SK-N-SH (cell line): ENCODE data around the gene CORT. TPM values are rescaled to one million over a fixed set of nuclear protein-coding genes. Genes with fewer than 3 reads are reported as not detected.

ENCODE experiments used
- CTCF ChIA-PET: fragments of 300-600, 350-600 bp; formaldehyde crosslinking; extraction: SDS; loops from one replicate; lab custom pipeline; 2021; lab: Yijun Ruan, JAX
- POLR2A ChIA-PET: fragments of 350-600 bp; sonication (Branson Sonifier 250); formaldehyde crosslinking; extraction: SDS; loops from one replicate; lab custom pipeline; 2020; ENCODE audit warnings: antibody characterized with exemption, inconsistent platforms; lab: Yijun Ruan, JAX
- DNase-seq: peaks from one replicate; pipeline ENCODE4 v3.0.0; 2012
- H2AFZ ChIP-seq: fragments of 200-600 bp; sonication (generic); 2 replicates; pipeline ENCODE4 v1.8.1; 2016; ENCODE audit warnings: antibody characterized with exemption, mild to moderate bottlenecking, low read depth
- H3F3A ChIP-seq: fragments of 200-600 bp; sonication (generic); replicated peaks from 2 replicates; pipeline ENCODE3; 2016; ENCODE audit warnings: antibody characterized with exemption, mild to moderate bottlenecking; ENCODE audit not compliant: insufficient read depth
- H3K27ac ChIP-seq, 2 experiments: fragments of 200-500 bp in 1 of 2; fragments of 200-600 bp in 1 of 2; sonication (Bioruptor generic) in 1 of 2; sonication (generic), shearing (Covaris generic) in 1 of 2; 2 replicates each; pipeline versions ENCODE4 v1.5.1 to v1.6.1; 2014 to 2016; ENCODE audit warnings: low read depth in 2 of 2, inconsistent platforms in 1 of 2, low read length in 1 of 2, mild to moderate bottlenecking in 1 of 2, mixed read lengths in 1 of 2
- H3K27me3 ChIP-seq: fragments of 200-600 bp; sonication (generic), shearing (Covaris generic); 2 replicates; pipeline ENCODE4 v1.6.1; 2016; ENCODE audit warnings: mixed run types; ENCODE audit not compliant: insufficient read depth
- H3K36me3 ChIP-seq, 2 experiments: fragments of 200-500 bp in 1 of 2; fragments of 200-600 bp in 1 of 2; sonication (Bioruptor generic) in 1 of 2; sonication (generic) in 1 of 2; replicated peaks in 1 of 2; 2 replicates each; pipeline versions ENCODE3 to v1.5.1; 2014 to 2016; ENCODE audit warnings: low read length in 1 of 2, mild to moderate bottlenecking in 1 of 2; ENCODE audit not compliant: insufficient read depth in 2 of 2, control insufficient read depth in 1 of 2
- H3K4me1 ChIP-seq, 2 experiments: fragments of 200-500 bp in 1 of 2; fragments of 200-600 bp in 1 of 2; sonication (Bioruptor generic) in 1 of 2; sonication (generic), shearing (Covaris generic) in 1 of 2; 2 replicates each; pipeline versions ENCODE4 v1.5.1 to v1.6.1; 2014 to 2016; ENCODE audit warnings: low read depth in 1 of 2, low read length in 1 of 2, mixed run types in 1 of 2; ENCODE audit not compliant: insufficient read depth in 2 of 2, control insufficient read depth in 1 of 2
- H3K4me2 ChIP-seq: fragments of 200-600 bp; sonication (generic), shearing (Covaris generic); 2 replicates; pipeline ENCODE4 v1.6.1; 2017; ENCODE audit warnings: mixed run types
- H3K4me3 ChIP-seq, 2 experiments: fragments of 200-500 bp in 1 of 2; fragments of 200-600 bp in 1 of 2; sonication (Bioruptor generic) in 1 of 2; sonication (generic), shearing (Covaris generic) in 1 of 2; 2 replicates each; pipeline versions ENCODE4 v1.5.1 to v1.8.1; 2014 to 2016; ENCODE audit warnings: low read depth in 2 of 2, inconsistent platforms in 1 of 2, low read length in 1 of 2, mild to moderate bottlenecking in 1 of 2, mixed read lengths in 1 of 2, moderate library complexity in 1 of 2
- H3K79me2 ChIP-seq: fragments of 200-600 bp; sonication (generic); 2 replicates; pipeline ENCODE4 v1.8.1; 2017; ENCODE audit warnings: mild to moderate bottlenecking; ENCODE audit not compliant: insufficient read depth
- H3K9ac ChIP-seq: fragments of 200-600 bp; sonication (generic); 2 replicates; pipeline ENCODE4 v1.6.1; 2017; ENCODE audit warnings: mixed run types
- H3K9me2 ChIP-seq: fragments of 200-600 bp; sonication (generic); 2 replicates; pipeline ENCODE4 v1.6.1; 2017; ENCODE audit warnings: mixed run types
- H3K9me3 ChIP-seq: fragments of 200-600 bp; sonication (generic); 2 replicates; pipeline ENCODE4 v1.6.1; 2017; ENCODE audit warnings: mixed run types, mild to moderate bottlenecking, moderate library complexity
- H4K20me1 ChIP-seq: fragments of 200-600 bp; sonication (generic); 2 replicates; pipeline ENCODE4 v1.6.1; 2017; ENCODE audit warnings: mild to moderate bottlenecking, mixed run types; ENCODE audit not compliant: insufficient read depth
- CHD2 ChIP-seq: fragments of 150-350 bp; IDR thresholded peaks from 2 replicates; pipeline ENCODE4 v1.6.1; 2018; ENCODE audit warnings: low read length; ENCODE audit not compliant: partially characterized antibody
- ELF1 ChIP-seq: IDR thresholded peaks from 2 replicates; pipeline ENCODE4 v1.4.0; 2012
- FOXJ3 ChIP-seq: sonication (generic); formaldehyde crosslinking; IDR thresholded peaks from 2 replicates; pipeline ENCODE4 v1.5.1; 2020; ENCODE audit warnings: mild to moderate bottlenecking, missing genetic modification reagents
- FOXM1 ChIP-seq: IDR thresholded peaks from 2 replicates; pipeline ENCODE4 v1.4.0; 2012; ENCODE audit warnings: low read depth, mild to moderate bottlenecking
- JUND ChIP-seq: IDR thresholded peaks from 2 replicates; pipeline ENCODE4 v1.4.0; 2012
- NFIC ChIP-seq: IDR thresholded peaks from 2 replicates; pipeline ENCODE4 v1.4.0; 2012; ENCODE audit warnings: borderline replicate concordance
- NRF1 ChIP-seq: IDR thresholded peaks from 2 replicates; pipeline ENCODE4 v1.6.1; 2012; ENCODE audit warnings: low read depth, mild to moderate bottlenecking, low read length
- RCOR1 ChIP-seq: fragments of 150-350 bp; IDR thresholded peaks from 2 replicates; pipeline ENCODE4 v1.6.1; 2017; ENCODE audit warnings: antibody characterized with exemption, low read length
- SIN3A ChIP-seq: IDR thresholded peaks from 2 replicates; pipeline ENCODE4 v1.6.1; 2012; ENCODE audit warnings: low read depth, mild to moderate bottlenecking, low read length, moderate library complexity, borderline replicate concordance
- SMC3 ChIP-seq: IDR thresholded peaks from 2 replicates; pipeline ENCODE4 v1.6.1; 2012; ENCODE audit warnings: low read depth, low read length, improper control_type of control experiment
- TAF1 ChIP-seq: IDR thresholded peaks from 2 replicates; pipeline ENCODE4 v1.6.1; 2012; ENCODE audit warnings: low read depth, mild to moderate bottlenecking, low read length, moderate library complexity, borderline replicate concordance
- TEAD4 ChIP-seq: IDR thresholded peaks from 2 replicates; pipeline ENCODE4 v1.4.0; 2012; ENCODE audit warnings: mild to moderate bottlenecking, borderline replicate concordance; ENCODE audit not compliant: insufficient read depth
- YY1 ChIP-seq: IDR thresholded peaks from 2 replicates; pipeline ENCODE4 v1.4.0; 2012; ENCODE audit warnings: low read depth, mild to moderate bottlenecking
- WGBS: methylation state at CpG from one replicate; pipeline ENCODE4 v1.1.6; 2017; ENCODE audit warnings: low lambda C conversion rate; 5-methylcytosine and 5-hydroxymethylcytosine counted together
- polyA plus RNA-seq, 3 experiments: library from polyadenylated mRNA; depleted of rRNA; stranded (reverse); fragments of >200 nt; gene quantifications; 2 replicates each; pipeline ENCODE4 v1.2.3, GENCODE V29; 2012
- TF ChIP-seq, protein P1 (sequence below): IDR thresholded peaks from 2 replicates; pipeline ENCODE4 v1.6.1; 2012; ENCODE audit warnings: mild to moderate bottlenecking, low read depth, low read length, moderate library complexity
- TF ChIP-seq, protein P2 (sequence below): fragments of 150-350 bp; IDR thresholded peaks from 2 replicates; pipeline ENCODE4 v1.6.1; 2016; ENCODE audit warnings: mild to moderate bottlenecking, low read depth, low read length
- TF ChIP-seq, protein P3 (sequence below): IDR thresholded peaks from 2 replicates; pipeline ENCODE4 v1.4.0; 2012; ENCODE audit warnings: low read depth, borderline replicate concordance
- TF ChIP-seq, protein P4 (sequence below): IDR thresholded peaks from 2 replicates; pipeline ENCODE4 v1.4.0; 2012; ENCODE audit warnings: low read depth, borderline replicate concordance
- TF ChIP-seq, protein P5 (sequence below): fragments of 150-350 bp; IDR thresholded peaks from 2 replicates; pipeline ENCODE4 v1.6.1; 2017; ENCODE audit warnings: antibody characterized with exemption, low read length, low read depth, borderline replicate concordance

CORT gene
- polyA plus RNA-seq, 1 of the 3 experiments (the other 2 are of a cell fraction): 0.26 TPM

DNA sequence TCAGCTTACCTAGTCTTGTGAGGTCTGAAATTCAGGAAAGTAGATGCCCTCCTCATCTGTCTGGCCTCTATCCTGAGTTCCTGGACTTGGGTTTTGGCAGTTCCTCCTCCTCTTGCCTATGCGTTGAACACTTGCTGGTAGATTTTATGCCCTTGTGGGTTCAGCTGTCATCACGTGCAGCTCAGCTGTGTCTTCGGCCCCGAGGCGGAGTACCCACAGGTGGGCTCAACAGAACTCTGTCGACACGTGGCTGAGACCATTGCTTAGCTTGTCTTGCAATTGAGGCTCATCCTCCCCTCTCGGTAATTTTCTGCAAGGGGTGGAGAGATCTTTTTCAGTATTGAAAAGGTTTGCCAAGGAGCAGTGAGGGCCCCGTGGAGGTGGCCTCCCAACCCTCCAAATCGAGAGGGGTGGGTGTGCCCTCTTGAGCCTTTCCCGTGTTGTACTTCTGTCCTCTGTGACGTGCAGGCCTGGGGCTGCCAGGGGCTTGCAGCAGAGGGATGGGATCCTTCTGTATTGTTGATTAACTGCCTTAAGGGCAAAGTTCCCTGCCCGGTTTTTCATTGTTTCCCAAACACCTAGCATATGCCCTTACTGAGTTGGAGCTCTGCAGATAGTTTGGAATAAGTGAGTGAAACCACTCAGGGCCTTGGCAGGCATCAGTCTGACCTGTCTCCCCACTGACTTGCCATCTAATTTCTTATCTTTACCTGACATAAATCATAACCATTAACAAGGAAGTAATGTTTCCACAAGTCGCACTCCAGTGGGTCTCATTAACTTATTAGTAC, 16.7 kb upstream of the CORT start:
- Histone ChIP-seq H4K20me1 (no peaks in the 10 kb centered on the region), H3K4me2 (no peak overlapping the region), H3K9me2 (no peaks in the 10 kb centered on the region), H3K9me3 (no peaks in the 10 kb centered on the region), H3K27ac (no peak overlapping the region), H3K27me3 (no peaks in the 10 kb centered on the region), H3K4me3 (no peak overlapping the region), H3K79me2 (peaks cover 18% of the 10 kb centered on the region), H3K9ac (no peak overlapping the region), H3F3A (peaks cover 4% of the 10 kb centered on the region), H2AFZ (no peak overlapping the region), H3K4me1 (peaks cover 8 to 9% of the 10 kb centered on the region in 2 experiments; a peak in 2 of 4 replicates), H3K36me3 (peaks cover 0 to 3% of the 10 kb centered on the region in 2 experiments)
- 80% methylated on average over 7 of the region's 14 CpGs for WGBS
- DNase-seq: no peak
- CTCF ChIA-PET: interaction anchor here (1.8 to 10.8 kb wide), 2 partner anchors 42 to 61 kb away, joined by 4 to 203 read pairs; partner anchors contain the start of gene PEX14
- POLR2A ChIA-PET: no interaction called here
- TF ChIP-seq FOXJ3: no peak
- TF ChIP-seq ELF1: no peak
- TF ChIP-seq CHD2: no peak
- no peak for TF ChIP-seq FOXM1
- no peak for TF ChIP-seq NFIC
- TF ChIP-seq TEAD4: no peak
- TF ChIP-seq, protein P1, sequence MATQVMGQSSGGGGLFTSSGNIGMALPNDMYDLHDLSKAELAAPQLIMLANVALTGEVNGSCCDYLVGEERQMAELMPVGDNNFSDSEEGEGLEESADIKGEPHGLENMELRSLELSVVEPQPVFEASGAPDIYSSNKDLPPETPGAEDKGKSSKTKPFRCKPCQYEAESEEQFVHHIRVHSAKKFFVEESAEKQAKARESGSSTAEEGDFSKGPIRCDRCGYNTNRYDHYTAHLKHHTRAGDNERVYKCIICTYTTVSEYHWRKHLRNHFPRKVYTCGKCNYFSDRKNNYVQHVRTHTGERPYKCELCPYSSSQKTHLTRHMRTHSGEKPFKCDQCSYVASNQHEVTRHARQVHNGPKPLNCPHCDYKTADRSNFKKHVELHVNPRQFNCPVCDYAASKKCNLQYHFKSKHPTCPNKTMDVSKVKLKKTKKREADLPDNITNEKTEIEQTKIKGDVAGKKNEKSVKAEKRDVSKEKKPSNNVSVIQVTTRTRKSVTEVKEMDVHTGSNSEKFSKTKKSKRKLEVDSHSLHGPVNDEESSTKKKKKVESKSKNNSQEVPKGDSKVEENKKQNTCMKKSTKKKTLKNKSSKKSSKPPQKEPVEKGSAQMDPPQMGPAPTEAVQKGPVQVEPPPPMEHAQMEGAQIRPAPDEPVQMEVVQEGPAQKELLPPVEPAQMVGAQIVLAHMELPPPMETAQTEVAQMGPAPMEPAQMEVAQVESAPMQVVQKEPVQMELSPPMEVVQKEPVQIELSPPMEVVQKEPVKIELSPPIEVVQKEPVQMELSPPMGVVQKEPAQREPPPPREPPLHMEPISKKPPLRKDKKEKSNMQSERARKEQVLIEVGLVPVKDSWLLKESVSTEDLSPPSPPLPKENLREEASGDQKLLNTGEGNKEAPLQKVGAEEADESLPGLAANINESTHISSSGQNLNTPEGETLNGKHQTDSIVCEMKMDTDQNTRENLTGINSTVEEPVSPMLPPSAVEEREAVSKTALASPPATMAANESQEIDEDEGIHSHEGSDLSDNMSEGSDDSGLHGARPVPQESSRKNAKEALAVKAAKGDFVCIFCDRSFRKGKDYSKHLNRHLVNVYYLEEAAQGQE: no peak
- no peak for TF ChIP-seq JUND
- TF ChIP-seq YY1: no peak
- no peak for TF ChIP-seq SMC3
- TF ChIP-seq NRF1: no peak
- TF ChIP-seq, protein P2, sequence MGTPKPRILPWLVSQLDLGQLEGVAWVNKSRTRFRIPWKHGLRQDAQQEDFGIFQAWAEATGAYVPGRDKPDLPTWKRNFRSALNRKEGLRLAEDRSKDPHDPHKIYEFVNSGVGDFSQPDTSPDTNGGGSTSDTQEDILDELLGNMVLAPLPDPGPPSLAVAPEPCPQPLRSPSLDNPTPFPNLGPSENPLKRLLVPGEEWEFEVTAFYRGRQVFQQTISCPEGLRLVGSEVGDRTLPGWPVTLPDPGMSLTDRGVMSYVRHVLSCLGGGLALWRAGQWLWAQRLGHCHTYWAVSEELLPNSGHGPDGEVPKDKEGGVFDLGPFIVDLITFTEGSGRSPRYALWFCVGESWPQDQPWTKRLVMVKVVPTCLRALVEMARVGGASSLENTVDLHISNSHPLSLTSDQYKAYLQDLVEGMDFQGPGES: no peak
- no peak for TF ChIP-seq RCOR1
- TF ChIP-seq, protein P3, sequence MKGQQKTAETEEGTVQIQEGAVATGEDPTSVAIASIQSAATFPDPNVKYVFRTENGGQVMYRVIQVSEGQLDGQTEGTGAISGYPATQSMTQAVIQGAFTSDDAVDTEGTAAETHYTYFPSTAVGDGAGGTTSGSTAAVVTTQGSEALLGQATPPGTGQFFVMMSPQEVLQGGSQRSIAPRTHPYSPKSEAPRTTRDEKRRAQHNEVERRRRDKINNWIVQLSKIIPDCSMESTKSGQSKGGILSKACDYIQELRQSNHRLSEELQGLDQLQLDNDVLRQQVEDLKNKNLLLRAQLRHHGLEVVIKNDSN: no peak
- TF ChIP-seq SIN3A: no peak
- TF ChIP-seq, protein P4, sequence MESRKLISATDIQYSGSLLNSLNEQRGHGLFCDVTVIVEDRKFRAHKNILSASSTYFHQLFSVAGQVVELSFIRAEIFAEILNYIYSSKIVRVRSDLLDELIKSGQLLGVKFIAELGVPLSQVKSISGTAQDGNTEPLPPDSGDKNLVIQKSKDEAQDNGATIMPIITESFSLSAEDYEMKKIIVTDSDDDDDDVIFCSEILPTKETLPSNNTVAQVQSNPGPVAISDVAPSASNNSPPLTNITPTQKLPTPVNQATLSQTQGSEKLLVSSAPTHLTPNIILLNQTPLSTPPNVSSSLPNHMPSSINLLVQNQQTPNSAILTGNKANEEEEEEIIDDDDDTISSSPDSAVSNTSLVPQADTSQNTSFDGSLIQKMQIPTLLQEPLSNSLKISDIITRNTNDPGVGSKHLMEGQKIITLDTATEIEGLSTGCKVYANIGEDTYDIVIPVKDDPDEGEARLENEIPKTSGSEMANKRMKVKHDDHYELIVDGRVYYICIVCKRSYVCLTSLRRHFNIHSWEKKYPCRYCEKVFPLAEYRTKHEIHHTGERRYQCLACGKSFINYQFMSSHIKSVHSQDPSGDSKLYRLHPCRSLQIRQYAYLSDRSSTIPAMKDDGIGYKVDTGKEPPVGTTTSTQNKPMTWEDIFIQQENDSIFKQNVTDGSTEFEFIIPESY: no peak
- no peak for TF ChIP-seq TAF1
- TF ChIP-seq, protein P5, sequence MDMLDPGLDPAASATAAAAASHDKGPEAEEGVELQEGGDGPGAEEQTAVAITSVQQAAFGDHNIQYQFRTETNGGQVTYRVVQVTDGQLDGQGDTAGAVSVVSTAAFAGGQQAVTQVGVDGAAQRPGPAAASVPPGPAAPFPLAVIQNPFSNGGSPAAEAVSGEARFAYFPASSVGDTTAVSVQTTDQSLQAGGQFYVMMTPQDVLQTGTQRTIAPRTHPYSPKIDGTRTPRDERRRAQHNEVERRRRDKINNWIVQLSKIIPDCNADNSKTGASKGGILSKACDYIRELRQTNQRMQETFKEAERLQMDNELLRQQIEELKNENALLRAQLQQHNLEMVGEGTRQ: no peak
